Measurements from ENCODE around the gene AQP12B.
"Not testable (repeated sequence)": the region's sequence is repeated elsewhere in the genome, so short reads cannot be mapped to it uniquely, and the experiment has no call there.

The AQP12B gene

DNA sequence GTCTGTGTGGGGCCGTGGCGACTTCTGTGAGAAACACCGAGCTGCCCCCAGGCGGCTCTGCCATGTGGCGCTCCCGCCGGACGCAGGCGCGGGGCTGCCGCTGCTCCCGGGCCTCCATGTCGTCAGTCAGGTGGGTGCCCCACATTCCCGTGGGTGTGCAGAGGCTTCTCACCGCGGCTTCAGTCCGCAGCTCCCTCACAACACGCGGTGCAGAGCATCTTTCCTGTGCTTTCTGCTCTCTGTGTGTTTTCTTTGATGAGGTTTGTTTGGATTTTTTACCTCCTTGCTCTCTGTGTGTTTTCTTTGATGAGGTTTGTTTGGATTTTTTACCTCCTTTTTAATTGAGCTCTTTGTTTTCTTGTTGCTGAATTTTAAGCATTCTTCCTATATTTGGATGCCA lies 22.0 kb upstream of the AQP12B start:
- DNase-seq (ENCODE audit: extremely low read depth, insufficient read length), result no peak
- no peak overlapping the region for H3K4me3 ChIP-seq (replicated peaks; ENCODE audit: low read depth, low read length)
- no peaks in the 10 kb centered on the region for H3K36me3 ChIP-seq (ENCODE audit: control insufficient read depth, insufficient read depth, low read length)
- TF ChIP-seq, protein P1, sequence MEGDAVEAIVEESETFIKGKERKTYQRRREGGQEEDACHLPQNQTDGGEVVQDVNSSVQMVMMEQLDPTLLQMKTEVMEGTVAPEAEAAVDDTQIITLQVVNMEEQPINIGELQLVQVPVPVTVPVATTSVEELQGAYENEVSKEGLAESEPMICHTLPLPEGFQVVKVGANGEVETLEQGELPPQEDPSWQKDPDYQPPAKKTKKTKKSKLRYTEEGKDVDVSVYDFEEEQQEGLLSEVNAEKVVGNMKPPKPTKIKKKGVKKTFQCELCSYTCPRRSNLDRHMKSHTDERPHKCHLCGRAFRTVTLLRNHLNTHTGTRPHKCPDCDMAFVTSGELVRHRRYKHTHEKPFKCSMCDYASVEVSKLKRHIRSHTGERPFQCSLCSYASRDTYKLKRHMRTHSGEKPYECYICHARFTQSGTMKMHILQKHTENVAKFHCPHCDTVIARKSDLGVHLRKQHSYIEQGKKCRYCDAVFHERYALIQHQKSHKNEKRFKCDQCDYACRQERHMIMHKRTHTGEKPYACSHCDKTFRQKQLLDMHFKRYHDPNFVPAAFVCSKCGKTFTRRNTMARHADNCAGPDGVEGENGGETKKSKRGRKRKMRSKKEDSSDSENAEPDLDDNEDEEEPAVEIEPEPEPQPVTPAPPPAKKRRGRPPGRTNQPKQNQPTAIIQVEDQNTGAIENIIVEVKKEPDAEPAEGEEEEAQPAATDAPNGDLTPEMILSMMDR (IDR thresholded peaks at IDR 0.05; ENCODE audit: insufficient read depth, low read length, poor library complexity, severe bottlenecking), result no peak
- no peaks in the 10 kb centered on the region; the same call in 1 of the 2 replicates for H3K27me3 ChIP-seq (replicated peaks; ENCODE audit: control insufficient read depth, insufficient read depth, low read length)

DNA sequence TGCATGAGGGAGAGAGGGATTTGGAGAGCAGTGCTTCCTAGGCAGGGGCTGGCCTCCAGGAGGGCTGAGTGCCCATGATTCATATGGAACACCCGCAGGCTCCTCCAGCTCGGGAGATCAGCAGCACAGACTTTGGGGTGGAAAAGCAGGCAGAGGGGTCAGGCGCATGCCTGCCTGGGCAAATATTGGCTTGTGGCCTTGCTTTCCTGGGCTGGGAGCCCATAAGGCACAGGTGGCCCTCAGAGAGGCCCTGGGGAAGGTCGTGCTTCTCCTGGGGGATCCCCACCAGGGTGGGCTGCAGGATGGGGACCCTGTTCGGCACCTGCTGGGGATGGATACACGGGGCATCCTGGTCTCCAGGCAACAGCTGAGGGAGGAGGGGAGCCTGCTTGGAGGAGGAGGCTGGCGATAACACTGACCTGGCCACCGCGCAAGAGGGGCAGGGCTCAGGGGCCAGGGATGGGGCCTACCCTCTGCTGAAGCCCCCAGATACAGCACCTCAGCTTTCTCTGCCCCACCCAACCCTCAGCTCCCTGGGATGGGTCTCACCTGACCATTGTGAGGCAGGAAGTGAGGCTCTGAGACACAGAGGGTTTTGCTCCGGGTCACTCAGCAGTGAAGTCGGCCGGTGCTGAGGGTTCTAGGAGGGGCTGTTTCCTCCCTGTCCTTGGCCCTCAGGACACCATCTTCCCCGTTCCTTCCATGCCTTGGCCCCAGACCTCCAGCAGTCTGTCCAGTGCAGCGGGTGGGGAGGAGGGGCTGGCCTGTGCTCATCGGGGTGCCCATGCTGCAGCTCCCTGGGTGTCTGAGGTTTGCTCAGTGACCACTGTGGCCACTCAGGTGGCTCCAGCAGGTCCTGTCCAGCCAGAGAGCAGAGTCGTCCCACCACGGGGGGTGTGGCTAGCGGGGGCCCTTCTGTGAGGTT lies 21.0 kb upstream of the AQP12B start:
- no peaks in the 10 kb centered on the region; the same call in 1 of the 2 replicates for H3K27me3 ChIP-seq (replicated peaks; ENCODE audit: control insufficient read depth, insufficient read depth, low read length)
- H3K4me3 ChIP-seq (replicated peaks; ENCODE audit: low read depth, low read length), result no peak overlapping the region
- H3K36me3 ChIP-seq (ENCODE audit: control insufficient read depth, insufficient read depth, low read length), result no peaks in the 10 kb centered on the region
- TF ChIP-seq, protein P1 (IDR thresholded peaks at IDR 0.05; ENCODE audit: insufficient read depth, low read length, poor library complexity, severe bottlenecking), result no peak
- no peak for DNase-seq (ENCODE audit: extremely low read depth, insufficient read length)

DNA sequence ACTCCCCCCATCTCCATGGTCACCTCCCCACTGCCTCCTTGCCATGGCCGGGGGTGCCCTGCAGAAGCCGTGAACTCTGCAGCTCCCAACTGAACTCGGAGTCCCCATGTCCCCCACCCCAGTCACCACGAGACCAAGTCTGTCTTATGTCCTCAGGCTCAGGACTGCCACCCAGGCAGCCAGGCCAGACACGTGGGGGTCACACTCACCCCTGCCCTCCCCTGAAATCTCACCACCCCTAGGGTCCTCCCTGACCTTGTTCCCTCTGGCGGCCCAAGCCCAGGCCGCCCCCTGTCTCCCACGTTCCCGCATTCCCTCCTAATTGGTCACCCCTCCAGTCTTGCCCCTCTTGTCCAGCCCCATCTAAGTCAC lies 19.9 kb upstream of the AQP12B start:
- DNase-seq (ENCODE audit: extremely low read depth, insufficient read length), result no peak
- H3K27me3 ChIP-seq (replicated peaks; ENCODE audit: control insufficient read depth, insufficient read depth, low read length), result no peaks in the 10 kb centered on the region; the same call in 1 of the 2 replicates

DNA sequence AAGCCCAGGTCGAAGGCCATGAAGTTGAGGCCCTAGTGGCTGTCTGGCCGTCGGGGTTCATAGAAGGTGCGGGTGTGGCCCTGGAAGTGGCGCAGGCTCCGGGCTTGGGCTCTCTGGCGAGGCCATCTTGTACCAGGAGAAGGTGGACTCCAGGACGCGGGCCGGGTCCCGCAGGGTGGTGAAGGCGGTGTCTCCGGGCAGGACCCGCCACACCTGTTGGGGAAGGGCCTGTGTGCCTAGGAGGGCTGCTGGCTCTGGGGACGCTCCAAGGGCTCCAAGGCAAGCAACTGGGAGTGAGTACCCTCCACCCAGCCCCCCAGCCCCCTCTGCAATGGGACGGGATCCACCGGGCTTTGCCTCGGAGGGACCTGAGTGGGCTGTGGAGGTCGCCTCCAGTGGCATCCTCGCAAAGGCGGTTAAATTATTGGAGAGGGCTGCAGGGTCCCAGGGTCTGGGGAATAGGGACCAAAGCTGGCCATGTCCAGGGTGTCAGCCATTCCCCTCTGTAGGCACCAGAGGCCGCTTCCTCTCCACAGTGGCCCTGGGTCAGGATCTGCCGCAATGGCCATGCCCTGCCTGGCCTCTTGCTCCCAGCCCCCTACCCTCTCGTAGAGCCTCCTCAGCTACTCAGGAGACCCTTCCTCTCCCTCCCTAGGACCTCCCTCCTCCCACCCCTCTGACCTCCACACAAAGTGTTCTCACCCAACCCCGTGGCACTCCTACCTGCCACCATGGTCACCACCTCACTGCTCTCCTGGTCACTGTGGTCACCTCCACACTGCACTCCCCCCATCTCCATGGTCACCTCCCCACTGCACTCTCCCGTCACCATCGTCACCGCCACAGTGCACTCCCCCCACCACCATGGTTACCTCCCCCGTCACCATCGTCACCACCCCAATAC lies 19.3 kb upstream of the AQP12B start:
- Histone ChIP-seq H3K27me3 (replicated peaks; ENCODE audit: control insufficient read depth, insufficient read depth, low read length) (no peaks in the 10 kb centered on the region; the same call in 1 of the 2 replicates), H3K36me3 (ENCODE audit: control insufficient read depth, insufficient read depth, low read length) (no peaks in the 10 kb centered on the region), H3K4me3 (replicated peaks; ENCODE audit: low read depth, low read length) (no peak overlapping the region)
- TF ChIP-seq, protein P1 (IDR thresholded peaks at IDR 0.05; ENCODE audit: insufficient read depth, low read length, poor library complexity, severe bottlenecking), result no peak
- DNase-seq (ENCODE audit: extremely low read depth, insufficient read length), result no peak

More for the DNA sequence above, 19.9 kb upstream of the AQP12B start:
- TF ChIP-seq, protein P1 (IDR thresholded peaks at IDR 0.05; ENCODE audit: insufficient read depth, low read length, poor library complexity, severe bottlenecking), result no peak
- Histone ChIP-seq H3K4me3 (replicated peaks; ENCODE audit: low read depth, low read length) (no peak overlapping the region), H3K36me3 (ENCODE audit: control insufficient read depth, insufficient read depth, low read length) (no peaks in the 10 kb centered on the region)

DNA sequence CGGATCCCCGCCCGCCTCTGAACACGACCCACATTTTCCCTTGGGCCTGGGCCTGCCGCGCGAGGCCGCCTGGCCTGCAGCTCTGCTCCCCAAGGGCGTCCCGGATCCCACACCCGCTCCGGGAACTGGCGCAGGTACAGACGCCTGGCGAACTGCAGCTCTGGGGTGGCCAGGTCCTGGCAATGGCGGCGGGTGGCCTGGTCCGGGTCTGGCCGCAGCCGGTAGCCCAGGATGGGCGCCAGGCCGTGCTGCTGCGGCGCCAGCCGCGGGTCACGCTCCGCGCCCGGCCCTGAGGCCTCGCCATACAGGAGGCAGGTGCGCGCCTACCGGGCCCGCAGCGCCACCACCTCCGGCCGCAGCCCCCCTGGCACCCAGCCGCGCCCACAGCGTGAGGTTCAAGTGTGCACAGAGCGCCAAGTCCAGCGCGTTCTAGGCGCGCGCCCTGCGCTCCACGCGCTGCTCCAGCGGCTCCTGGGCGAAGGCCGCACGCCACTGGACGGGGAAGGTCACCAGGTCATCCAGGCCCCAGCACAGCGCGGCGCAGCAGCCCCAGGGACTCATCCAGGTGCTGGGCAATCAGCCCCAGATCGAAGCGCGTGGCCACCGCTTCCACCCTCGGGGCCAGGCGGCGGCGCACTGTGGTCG lies 18.5 kb upstream of the AQP12B start:
- H3K36me3 ChIP-seq (ENCODE audit: control insufficient read depth, insufficient read depth, low read length), result no peaks in the 10 kb centered on the region
- no peak for DNase-seq (ENCODE audit: extremely low read depth, insufficient read length)
- H3K27me3 ChIP-seq (replicated peaks; ENCODE audit: control insufficient read depth, insufficient read depth, low read length), result no peaks in the 10 kb centered on the region; the same call in 1 of the 2 replicates
- no peak overlapping the region for H3K4me3 ChIP-seq (replicated peaks; ENCODE audit: low read depth, low read length)
- TF ChIP-seq, protein P1 (IDR thresholded peaks at IDR 0.05; ENCODE audit: insufficient read depth, low read length, poor library complexity, severe bottlenecking), result no peak

DNA sequence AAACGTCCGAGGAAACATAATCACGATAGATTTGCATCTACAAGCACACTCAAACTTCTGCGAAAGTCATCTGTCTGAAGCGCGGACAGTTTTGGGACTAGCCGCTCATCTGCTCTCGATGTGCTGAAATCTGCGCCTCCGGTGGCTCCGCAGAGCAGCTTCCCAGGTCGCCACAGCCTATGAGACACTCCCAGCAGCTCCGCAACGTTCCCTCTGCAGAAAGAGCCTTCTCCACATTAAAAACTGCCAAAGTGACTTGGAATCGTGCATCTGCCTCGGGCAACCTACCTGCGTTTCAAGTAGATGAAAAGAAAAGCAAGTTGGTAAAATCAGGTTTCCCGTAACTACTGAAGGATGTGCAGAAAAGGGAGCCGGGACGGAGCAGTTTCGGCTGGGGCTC lies 17.9 kb upstream of the AQP12B start:
- H3K36me3 ChIP-seq (ENCODE audit: control insufficient read depth, insufficient read depth, low read length); H3K4me3 ChIP-seq (replicated peaks; ENCODE audit: low read depth, low read length); DNase-seq (ENCODE audit: extremely low read depth, insufficient read length); H3K27me3 ChIP-seq (replicated peaks; ENCODE audit: control insufficient read depth, insufficient read depth, low read length): not testable (repeated sequence)

DNA sequence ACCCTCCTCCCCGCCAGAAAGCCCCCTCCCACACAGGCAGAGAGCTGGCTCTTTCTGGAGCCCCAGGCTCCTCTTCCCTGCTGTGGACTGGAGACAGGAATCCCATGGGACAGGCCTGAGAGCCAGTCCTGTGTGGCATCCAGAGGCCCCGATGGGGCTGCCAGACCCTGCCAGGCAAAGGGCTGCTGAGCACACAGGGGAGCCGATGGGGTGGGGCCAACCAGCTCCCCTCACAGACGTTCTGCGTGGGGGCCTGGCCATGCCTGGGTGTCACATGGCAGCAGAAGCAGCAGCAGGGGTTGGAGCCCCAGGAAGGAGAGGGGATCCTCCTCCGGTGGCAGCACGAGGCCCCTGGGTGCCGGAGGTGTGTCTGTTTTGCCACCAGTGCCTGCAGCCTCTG lies 17.1 kb upstream of the AQP12B start:
- not testable (repeated sequence) for DNase-seq (ENCODE audit: extremely low read depth, insufficient read length); H3K4me3 ChIP-seq (replicated peaks; ENCODE audit: low read depth, low read length); H3K36me3 ChIP-seq (ENCODE audit: control insufficient read depth, insufficient read depth, low read length); H3K27me3 ChIP-seq (replicated peaks; ENCODE audit: control insufficient read depth, insufficient read depth, low read length)

Data from GM06990 (cell line).